SK-N-SH treated with all-trans-retinoic acid at 6 μM for 48 hours (cell line): ENCODE measurements around the gene CYP2C18.

Source experiments
- ARNTL ChIP-seq: fragments of 450-650 bp; formaldehyde crosslinking; IDR thresholded peaks from 2 replicates; pipeline ENCODE4 v1.5.0; 2020; ENCODE audit warnings: low read depth, mild to moderate bottlenecking, moderate library complexity, borderline replicate concordance
- ESRRG ChIP-seq: fragments of 250-450 bp; sonication (Bioruptor Pico); IDR thresholded peaks from 2 replicates; pipeline ENCODE4 v1.6.1; 2021; ENCODE audit warnings: mild to moderate bottlenecking
- ISL1 ChIP-seq: fragments of 250-450 bp; sonication (Bioruptor Pico); IDR thresholded peaks from 2 replicates; pipeline ENCODE4 v2.1.2; 2022; ENCODE audit warnings: mild to moderate bottlenecking, moderate library complexity
- ZFP3 ChIP-seq: fragments of 250-450 bp; sonication (Bioruptor Pico); IDR thresholded peaks from 2 replicates; pipeline ENCODE4 v1.5.0; 2020; ENCODE audit warnings: mild to moderate bottlenecking, moderate library complexity

DNA sequence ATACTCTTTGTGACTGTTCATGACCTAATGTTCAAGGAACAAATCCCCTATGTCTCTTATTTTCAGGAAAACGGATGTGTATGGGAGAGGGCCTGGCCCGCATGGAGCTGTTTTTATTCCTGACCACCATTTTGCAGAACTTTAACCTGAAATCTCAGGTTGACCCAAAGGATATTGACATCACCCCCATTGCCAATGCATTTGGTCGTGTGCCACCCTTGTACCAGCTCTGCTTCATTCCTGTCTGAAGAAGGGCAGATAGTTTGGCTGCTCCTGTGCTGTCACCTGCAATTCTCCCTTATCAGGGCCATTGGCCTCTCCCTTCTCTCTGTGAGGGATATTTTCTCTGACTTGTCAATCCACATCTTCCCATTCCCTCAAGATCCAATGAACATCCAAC, 51.7 kb downstream of the CYP2C18 start:
- TF ChIP-seq ESRRG (CRISPR knock-in tag) (no peak), ISL1 (CRISPR knock-in tag) (no peak), ZFP3 (CRISPR knock-in tag) (no peak), ARNTL (CRISPR knock-in tag) (no peak)
